ENCODE results near the gene CUL4A.

DNA sequence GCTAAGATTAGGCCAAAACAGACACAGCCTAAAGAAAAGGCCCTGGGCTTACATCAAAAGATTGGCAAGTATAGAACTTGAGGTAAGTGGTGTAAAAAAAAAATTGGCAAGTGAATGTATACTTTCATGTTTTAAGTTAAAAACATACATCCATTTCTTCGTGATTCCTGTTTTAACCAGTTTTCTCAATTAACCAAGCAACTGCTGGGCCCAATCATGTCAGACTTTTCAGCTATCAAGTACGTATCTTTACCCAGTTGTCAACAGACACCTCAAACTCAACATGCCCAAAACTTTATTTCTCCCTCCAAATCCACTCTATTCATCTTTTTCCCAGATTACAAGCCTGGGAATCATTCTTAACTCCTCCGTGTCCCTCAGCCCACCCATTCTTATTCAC lies 2.0 kb upstream of the CUL4A start:
- TF ChIP-seq, protein P1, sequence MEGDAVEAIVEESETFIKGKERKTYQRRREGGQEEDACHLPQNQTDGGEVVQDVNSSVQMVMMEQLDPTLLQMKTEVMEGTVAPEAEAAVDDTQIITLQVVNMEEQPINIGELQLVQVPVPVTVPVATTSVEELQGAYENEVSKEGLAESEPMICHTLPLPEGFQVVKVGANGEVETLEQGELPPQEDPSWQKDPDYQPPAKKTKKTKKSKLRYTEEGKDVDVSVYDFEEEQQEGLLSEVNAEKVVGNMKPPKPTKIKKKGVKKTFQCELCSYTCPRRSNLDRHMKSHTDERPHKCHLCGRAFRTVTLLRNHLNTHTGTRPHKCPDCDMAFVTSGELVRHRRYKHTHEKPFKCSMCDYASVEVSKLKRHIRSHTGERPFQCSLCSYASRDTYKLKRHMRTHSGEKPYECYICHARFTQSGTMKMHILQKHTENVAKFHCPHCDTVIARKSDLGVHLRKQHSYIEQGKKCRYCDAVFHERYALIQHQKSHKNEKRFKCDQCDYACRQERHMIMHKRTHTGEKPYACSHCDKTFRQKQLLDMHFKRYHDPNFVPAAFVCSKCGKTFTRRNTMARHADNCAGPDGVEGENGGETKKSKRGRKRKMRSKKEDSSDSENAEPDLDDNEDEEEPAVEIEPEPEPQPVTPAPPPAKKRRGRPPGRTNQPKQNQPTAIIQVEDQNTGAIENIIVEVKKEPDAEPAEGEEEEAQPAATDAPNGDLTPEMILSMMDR (IDR thresholded peaks at IDR 0.05; ENCODE audit: insufficient read depth, low read depth, low read length): no peak
- no peak for TF ChIP-seq EZH2 (IDR thresholded peaks at IDR 0.05; ENCODE audit: insufficient read depth, low read length)
